H7 (cell line): ENCODE results near the gene ADAMTSL2. TPM values are rescaled to one million over a fixed set of nuclear protein-coding genes. Genes with fewer than 3 reads are reported as not detected.

Source experiments
- DNase-seq: peaks from one replicate; pipeline ENCODE4 v3.0.0; 2012
- H3K27me3 ChIP-seq: 2 replicates; pipeline ENCODE4 v1.6.0; 2011; ENCODE audit warnings: mild to moderate bottlenecking, low read length; ENCODE audit not compliant: control insufficient read depth, insufficient read depth
- H3K36me3 ChIP-seq: replicated peaks from 2 replicates; pipeline ENCODE4 v1.5.1; 2011; ENCODE audit warnings: low read length; ENCODE audit not compliant: control insufficient read depth, insufficient read depth
- H3K4me3 ChIP-seq: 2 replicates; pipeline ENCODE4 v1.5.1; 2011; ENCODE audit warnings: low read depth, mild to moderate bottlenecking, control low read depth, low read length, moderate library complexity; ENCODE audit not compliant: insufficient read depth
- total RNA-seq: library from RNA; depleted of rRNA; stranded (reverse); fragments of >200 nt; shearing (Covaris generic); gene quantifications from 2 replicates; pipeline ENCODE4 v1.2.3, GENCODE V29; 2014

ADAMTSL2 gene
- total RNA-seq, 1 experiment from 2014 or later, result 0.42 TPM

DNA sequence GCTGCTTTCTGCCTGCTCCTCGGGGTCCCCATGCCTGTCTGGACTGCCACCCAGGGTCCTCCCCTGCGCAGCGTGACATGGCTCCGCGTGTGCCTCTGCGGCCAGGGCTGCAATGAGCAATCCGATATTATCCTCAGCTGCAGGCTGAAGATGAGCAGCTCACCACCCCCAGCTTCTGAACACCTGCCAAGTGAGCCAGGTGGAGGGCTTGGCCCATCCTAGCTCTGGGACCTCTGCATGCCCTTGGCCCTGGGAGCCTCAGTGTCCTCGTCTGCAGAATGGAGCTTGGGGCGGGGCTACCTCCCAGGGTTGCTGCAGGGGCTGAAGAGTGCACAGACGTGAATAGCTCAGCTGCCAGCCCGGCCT is 5.6 kb upstream of the ADAMTSL2 start:
- DNase-seq, result no peak
- Histone ChIP-seq H3K36me3 (no peaks in the 10 kb centered on the region), H3K4me3 (no peak overlapping the region), H3K27me3 (peaks cover under 1% of the 10 kb centered on the region; the same call in 1 of the 2 replicates)

DNA sequence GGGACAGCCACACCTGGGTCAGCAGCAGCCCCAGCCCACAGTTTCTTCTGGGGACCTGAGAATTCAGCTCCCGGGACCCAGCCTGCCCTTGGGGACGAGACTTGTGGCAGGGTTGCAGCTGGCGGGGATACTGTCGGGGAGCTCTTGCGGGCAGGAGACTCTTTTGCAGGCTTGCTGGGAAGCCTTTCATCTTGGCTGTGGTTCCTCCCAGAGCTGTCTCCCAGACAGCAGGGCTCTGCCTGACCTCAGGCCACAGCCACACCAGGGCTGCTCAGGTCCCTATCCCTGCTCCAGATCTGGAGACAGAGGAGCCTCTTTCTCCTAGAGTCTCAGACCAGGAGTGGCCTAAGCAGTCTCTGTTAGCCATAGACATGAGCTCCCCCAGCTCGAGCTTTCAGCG is 5.0 kb upstream of the ADAMTSL2 start:
- H3K4me3 ChIP-seq, result no peak overlapping the region
- no peaks in the 10 kb centered on the region for H3K36me3 ChIP-seq
- peaks cover 1% of the 10 kb centered on the region; the same call in 1 of the 2 replicates for H3K27me3 ChIP-seq
- no peak for DNase-seq

DNA sequence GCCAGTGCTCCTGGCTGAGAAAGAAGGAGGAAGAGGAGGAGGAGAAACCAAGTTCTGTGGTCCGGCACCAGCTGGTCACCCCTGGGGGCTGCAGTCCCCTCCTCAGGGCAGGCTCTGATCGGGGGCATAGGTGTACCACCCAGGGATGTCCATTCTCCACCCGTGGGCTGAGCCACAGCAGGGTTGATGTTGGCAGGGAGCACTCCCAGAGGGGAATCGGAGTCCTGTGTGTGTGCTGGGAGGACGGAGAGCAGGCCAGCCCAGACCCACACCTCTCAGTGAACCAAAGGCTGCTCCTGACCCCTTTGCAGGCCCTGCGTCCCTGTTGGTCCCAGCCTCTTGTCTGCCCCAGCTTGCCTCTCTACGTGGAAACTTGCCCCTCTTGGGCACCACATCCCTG is 4.6 kb upstream of the ADAMTSL2 start:
- DNase-seq, result no peak
- no peaks in the 10 kb centered on the region for H3K36me3 ChIP-seq
- H3K4me3 ChIP-seq, result no peak overlapping the region
- peaks cover 1% of the 10 kb centered on the region; the same call in 1 of the 2 replicates for H3K27me3 ChIP-seq

DNA sequence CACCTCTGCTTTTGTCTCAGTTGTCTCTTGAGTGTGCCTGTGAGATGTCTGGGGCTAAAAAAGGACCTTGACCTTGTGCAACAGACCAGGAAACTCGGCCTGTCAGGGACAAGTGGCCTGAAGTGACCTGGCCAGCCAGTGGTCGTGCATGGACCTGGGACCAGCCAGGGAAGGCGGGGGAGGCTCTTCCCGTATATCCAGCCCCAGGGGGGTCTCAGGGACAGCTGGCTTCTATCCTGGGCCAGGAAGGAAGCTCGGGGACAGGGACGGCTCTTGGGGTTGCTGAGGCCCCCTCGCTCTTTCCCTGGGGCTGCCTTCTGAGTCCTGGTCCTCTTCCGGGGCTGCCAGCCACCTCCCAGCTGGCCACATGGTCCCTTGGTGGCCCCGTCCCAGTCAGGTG is 3.2 kb upstream of the ADAMTSL2 start:
- no peaks in the 10 kb centered on the region for H3K36me3 ChIP-seq
- peaks cover 1% of the 10 kb centered on the region; the same call in 1 of the 2 replicates for H3K27me3 ChIP-seq
- no peak overlapping the region for H3K4me3 ChIP-seq
- DNase-seq, result no peak

DNA sequence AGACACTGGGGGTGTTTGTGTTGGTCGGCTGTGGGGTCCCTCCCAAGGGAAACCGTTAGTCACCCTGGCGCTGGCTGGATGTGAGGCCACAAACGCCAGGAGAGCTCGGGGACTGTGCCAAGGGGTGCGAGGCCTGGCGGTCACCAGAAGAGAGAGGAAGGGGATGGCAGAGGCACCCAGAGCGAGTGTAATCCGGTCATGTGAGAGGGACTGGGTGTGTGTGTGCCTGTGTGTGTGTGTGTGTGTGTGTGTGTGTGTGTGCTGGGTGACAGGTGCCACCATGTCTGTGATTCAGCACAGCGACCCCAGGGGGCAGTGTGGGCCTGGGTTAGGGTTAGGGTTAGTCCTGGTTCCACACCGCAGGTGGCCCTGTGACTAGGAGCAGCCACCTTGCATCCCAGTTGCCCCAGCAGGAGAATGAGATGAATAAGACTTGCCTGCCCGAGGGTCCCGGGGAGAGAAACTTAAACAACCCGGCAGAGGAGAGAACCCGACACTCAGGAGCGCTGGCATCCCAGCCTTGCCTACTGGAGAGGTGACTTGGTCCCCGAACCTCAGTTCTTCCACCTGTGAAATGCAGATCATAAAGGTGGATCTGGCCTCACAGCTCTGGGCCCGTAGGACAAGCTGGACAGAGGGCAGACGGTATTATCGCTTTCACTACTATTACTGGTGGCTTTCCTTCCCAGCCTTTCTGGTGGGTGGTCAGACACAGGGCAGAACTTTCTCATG is 1.4 kb upstream of the ADAMTSL2 start:
- Histone ChIP-seq H3K4me3 (no peak overlapping the region), H3K36me3 (no peaks in the 10 kb centered on the region), H3K27me3 (peaks cover 1% of the 10 kb centered on the region; the same call in 1 of the 2 replicates)
- peak; percentile 90 for DNase-seq

DNA sequence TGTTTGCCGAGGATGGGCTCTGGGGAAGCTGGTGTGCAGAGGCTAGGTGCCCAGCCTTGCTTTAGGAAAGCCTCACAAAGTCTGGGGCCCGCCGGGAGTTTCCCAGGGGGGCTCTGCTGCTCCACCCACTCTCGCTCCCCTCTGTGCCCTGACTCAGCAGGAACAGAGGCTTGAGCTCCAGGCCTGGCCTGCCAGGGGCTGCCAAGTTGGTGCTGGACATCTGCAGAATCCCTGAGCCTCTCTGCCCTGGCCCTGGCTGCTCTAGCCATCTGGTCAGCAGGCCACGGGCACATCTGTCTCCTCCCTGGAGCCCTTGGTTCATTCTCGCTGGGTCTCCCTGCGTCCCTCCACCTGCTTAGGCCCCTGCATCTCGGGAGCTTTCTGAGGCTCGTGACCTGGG is 647 bp upstream of the ADAMTSL2 start:
- no peak for DNase-seq
- Histone ChIP-seq H3K4me3 (no peak overlapping the region), H3K27me3 (peaks cover 1% of the 10 kb centered on the region; the same call in 1 of the 2 replicates), H3K36me3 (no peaks in the 10 kb centered on the region)

DNA sequence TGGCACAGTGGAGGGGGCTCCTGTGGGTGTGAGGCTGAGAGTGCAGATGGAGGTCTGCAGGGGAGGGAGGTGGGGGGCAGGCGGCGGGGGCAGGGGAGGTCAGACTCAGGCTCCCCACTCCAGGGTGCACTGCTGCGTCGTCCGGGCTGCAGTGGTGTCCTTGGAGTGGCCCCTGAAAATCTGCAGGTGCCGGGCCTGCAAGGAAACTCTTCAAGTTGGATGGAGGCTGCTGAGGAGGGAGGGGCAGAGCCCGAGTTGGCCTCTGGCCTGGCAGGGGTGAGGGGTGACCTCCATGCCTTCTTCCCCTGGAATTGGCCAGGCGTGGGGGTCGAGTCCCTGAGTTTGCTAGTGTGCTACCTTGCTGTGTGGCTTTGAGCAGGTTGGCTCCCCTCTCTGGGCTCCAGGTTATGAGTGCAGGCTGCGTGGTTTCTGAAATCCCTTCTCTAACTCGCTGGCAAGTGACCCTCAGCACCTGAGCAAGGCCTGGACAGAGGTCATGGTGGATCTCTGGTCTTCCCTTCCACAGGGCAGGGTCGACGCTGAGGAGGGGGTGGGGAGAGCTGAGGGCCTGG is 888 bp downstream of the ADAMTSL2 start:
- Histone ChIP-seq H3K27me3 (peaks cover 1% of the 10 kb centered on the region; the same call in 1 of the 2 replicates), H3K4me3 (no peak overlapping the region; the same call in 1 of the 2 replicates), H3K36me3 (no peaks in the 10 kb centered on the region)
- DNase-seq, result peak; percentile 62

DNA sequence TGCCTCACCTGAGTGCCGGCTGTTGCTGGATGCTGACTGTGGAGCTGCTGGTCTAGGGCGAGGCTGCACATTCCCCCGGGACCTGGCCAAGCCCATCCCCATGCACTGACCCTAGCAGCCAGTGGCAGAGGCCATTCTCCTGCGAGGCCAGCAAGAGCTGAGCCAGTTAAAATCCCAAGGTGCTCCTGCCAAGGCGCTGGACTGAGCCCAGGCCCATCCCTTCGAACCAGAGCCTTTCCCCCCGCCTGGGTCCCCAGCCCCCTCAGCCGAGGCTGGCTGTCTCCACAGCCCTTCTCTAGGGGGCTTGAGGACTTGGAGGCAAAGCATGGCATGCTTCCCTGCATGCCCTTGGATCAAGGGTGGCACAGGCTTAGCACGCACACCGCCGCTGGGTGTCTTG is 1.6 kb downstream of the ADAMTSL2 start:
- Histone ChIP-seq H3K27me3 (peaks cover 1% of the 10 kb centered on the region; the same call in 1 of the 2 replicates), H3K4me3 (no peak overlapping the region), H3K36me3 (no peaks in the 10 kb centered on the region)
- DNase-seq, result peak; percentile 55

DNA sequence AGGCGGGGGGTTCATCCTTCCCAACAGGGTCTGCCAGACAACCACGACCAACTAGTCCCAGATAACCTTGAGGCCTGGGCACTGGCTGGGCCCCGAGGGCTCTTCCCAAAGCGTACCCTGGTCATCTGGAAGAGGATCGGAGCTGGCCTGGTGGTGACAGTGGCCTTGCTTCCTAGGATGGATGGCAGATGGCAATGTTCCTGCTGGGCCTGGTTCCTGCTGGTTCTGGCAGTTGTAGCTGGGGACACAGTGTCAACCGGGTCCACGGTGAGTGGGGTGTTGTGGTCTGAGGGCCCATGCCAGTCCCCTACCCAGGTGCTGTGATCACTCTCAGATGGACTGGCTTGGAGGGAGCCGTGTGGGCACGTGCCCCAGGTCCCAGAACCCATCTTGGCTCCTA is 2.0 kb downstream of the ADAMTSL2 start:
- no peak for DNase-seq
- Histone ChIP-seq H3K27me3 (peaks cover 1% of the 10 kb centered on the region; the same call in 1 of the 2 replicates), H3K4me3 (no peak overlapping the region), H3K36me3 (no peaks in the 10 kb centered on the region)

DNA sequence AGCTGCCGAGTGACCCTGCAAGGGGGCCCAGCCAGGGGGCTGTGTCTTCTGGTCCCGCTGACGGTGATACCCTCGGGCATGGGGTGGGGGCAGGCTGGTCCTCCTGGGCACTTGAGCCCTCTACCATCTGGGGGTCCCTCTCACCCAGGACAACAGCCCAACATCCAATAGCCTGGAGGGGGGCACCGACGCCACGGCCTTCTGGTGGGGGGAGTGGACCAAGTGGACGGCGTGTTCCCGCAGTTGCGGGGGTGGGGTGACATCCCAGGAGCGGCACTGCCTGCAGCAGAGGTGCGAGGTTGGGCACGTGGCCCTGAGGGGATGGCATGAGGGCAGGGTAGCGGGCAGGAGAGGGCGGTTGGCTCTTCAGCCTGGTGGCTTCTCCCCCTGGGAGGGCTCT is 2.8 kb downstream of the ADAMTSL2 start:
- Histone ChIP-seq H3K36me3 (no peaks in the 10 kb centered on the region), H3K27me3 (peaks cover 1% of the 10 kb centered on the region; the same call in 1 of the 2 replicates), H3K4me3 (no peak overlapping the region)
- DNase-seq, result no peak

DNA sequence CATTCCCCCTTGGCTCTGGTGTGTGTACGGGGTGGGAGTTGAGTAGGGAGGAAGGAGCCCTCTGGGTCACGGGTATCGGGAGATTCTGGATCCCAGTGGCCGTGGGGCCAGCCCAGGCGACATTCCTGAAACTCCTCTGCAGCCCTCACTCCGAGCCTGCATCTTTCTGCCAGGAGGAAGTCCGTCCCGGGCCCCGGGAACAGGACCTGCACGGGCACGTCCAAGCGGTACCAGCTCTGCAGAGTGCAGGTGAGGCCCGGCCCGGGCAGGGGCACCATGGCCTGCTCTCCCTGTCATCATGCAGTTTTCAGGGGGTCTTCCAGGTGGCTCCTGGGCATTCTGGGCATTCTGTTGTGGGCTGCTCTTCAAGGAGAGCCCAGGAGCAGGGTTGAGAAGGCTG is 3.7 kb downstream of the ADAMTSL2 start:
- no peak for DNase-seq
- H3K36me3 ChIP-seq, result no peaks in the 10 kb centered on the region
- no peak overlapping the region for H3K4me3 ChIP-seq
- peaks cover 1% of the 10 kb centered on the region; the same call in 1 of the 2 replicates for H3K27me3 ChIP-seq

DNA sequence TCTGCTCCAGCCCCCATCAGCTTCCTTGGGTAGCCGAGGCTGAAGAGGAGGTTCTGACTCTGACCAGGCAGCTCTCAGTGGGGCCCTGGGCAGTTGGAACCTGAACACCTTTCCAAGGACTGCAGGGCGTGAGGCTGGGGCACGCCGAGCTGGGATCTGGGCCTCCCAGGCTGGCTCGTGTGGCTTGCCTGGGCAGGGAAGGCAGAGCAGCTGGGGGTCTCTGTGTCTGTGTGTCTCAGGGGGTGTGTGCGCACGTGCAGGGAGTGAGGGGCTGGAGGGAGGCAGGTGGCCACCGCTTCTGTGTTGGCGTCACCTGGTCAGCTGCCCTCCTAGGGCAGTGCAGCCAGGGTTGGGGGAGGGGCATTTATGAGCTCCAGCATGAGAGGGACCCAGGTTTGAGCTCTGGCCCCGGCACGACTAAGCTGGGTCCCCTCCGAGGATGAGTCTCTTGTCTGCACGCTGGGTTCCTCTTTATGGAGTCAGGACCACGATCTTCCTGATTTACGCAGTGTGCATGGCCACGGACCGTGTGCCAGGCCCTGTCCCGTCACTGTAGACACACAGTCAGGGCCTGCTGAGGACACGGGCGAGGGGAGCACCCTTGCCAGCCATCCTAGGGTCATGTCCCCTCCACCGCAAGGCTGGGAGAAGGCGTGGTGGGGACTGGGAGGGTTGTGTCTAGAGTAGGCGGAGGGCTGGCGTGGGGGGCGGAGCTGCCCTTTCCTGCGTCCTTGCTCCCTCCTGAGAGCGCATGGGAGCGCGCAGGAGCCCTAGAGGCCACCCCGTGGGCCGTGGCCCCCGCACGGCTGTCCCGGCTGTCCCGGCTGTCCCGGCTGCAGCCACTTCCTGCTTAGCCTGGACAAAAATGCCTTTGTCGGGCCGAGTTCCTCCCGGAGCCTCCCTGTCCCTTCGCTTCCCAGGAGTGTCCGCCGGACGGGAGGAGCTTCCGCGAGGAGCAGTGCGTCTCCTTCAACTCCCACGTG is 4.6 kb downstream of the ADAMTSL2 start:
- peak; percentile 84 for DNase-seq
- no peaks in the 10 kb centered on the region for H3K36me3 ChIP-seq
- H3K27me3 ChIP-seq, result no peaks in the 10 kb centered on the region; the same call in 1 of the 2 replicates
- no peak overlapping the region for H3K4me3 ChIP-seq

DNA sequence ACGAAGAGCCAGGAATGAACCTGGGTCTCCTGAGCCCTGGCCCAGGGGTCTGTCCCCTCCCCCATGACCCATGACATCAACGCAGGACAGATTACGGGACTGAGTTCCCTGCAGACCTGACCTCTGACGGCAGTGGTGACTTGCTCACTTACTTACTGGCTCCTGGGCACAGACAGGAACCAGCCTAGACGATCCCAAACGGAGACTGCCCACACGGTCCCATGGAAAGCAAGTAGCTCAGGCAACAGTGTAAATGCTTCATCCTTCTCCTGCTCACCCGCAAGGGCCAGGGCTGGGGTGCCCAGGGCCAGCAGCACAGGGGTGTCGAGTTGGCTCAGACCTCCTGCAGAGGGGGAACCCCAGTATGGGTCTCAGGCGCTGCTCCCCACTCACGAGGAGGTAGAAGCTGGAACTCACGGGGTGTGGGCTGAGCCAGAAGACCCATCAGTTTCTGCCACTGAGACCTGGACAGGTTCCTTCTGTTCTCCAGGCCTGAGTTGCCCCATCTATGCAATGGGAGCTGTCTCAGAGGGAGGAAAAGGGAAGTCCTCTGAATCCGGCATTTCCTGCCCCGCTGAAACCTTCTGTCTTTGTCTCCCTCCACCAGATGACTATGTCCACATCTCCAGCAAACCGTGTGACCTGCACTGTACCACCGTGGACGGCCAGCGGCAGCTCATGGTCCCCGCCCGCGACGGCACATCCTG is 5.6 kb downstream of the ADAMTSL2 start:
- no peak overlapping the region for H3K4me3 ChIP-seq

DNA sequence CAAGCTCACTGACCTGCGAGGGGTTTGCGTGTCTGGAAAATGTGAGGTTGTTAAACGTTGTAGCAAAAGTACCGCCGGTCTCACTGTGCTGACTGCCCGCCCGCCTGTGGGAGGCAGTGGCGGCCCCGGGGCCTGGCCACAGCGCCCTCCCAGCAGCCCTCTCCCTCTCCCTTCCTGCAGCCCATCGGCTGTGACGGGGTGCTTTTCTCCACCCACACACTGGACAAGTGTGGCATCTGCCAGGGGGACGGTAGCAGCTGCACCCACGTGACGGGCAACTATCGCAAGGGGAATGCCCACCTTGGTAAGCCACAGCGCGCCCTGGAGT is 6.2 kb downstream of the ADAMTSL2 start:
- Histone ChIP-seq H3K4me3 (no peak overlapping the region), H3K27me3 (no peaks in the 10 kb centered on the region), H3K36me3 (no peaks in the 10 kb centered on the region)
- DNase-seq, result peak; percentile 92

More for the DNA sequence above, 5.6 kb downstream of the ADAMTSL2 start:
- no peaks in the 10 kb centered on the region; the same call in 1 of the 2 replicates for H3K27me3 ChIP-seq
- DNase-seq, result peak; percentile 67
- H3K36me3 ChIP-seq, result no peaks in the 10 kb centered on the region
